GM18499 (cell line): ENCODE results near the gene PLPP3.

Experiments used
- ATAC-seq: cut with Tn5 transposase; IDR thresholded peaks from one replicate; pipeline ENCODE4 v1.9.1; 2021; ENCODE audit warnings: moderate number of reproducible peaks; ENCODE audit not compliant: insufficient read depth, unreplicated experiment

PLPP3 gene

GRCh38 chr1:56472860-56473259 is 106.5 kb downstream of the PLPP3 start:
- ATAC-seq = no peak

- ATAC-seq = no peak
Observed at GRCh38 chr1:56469640-56470371, 109.6 kb downstream of the PLPP3 start.

GRCh38 chr1:56468518-56468917 is 110.8 kb downstream of the PLPP3 start:
- ATAC-seq = no peak

- ATAC-seq = no peak
Observed at GRCh38 chr1:56466538-56466937, 112.8 kb downstream of the PLPP3 start.

GRCh38 chr1:56464294-56464693 is 115.1 kb downstream of the PLPP3 start:
- ATAC-seq = no peak

GRCh38 chr1:56463376-56463775 is 116.0 kb downstream of the PLPP3 start:
- no peak for ATAC-seq

- no peak for ATAC-seq
Observed at GRCh38 chr1:56462209-56462608, 117.2 kb downstream of the PLPP3 start.

- no peak for ATAC-seq
Observed at GRCh38 chr1:56461158-56462127, 117.9 kb downstream of the PLPP3 start.

- ATAC-seq = no peak
Observed at GRCh38 chr1:56459260-56459659, 120.1 kb downstream of the PLPP3 start.

GRCh38 chr1:56457756-56458375 is 121.5 kb downstream of the PLPP3 start:
- no peak for ATAC-seq

GRCh38 chr1:56456435-56457101 is 122.8 kb downstream of the PLPP3 start:
- ATAC-seq = no peak

- no peak for ATAC-seq
Observed at GRCh38 chr1:56453417-56454078, 125.8 kb downstream of the PLPP3 start.

GRCh38 chr1:56453016-56453415 is 126.3 kb downstream of the PLPP3 start:
- no peak for ATAC-seq

- no peak for ATAC-seq
Observed at GRCh38 chr1:56452027-56453011, 127.0 kb downstream of the PLPP3 start.

- ATAC-seq = no peak
Observed at GRCh38 chr1:56451491-56451890, 127.9 kb downstream of the PLPP3 start.

- no peak for ATAC-seq
Observed at GRCh38 chr1:56450004-56450666, 129.2 kb downstream of the PLPP3 start.

GRCh38 chr1:56448529-56449300 is 130.6 kb downstream of the PLPP3 start:
- no peak for ATAC-seq
